ENCODE results near the gene PRSS50.

GRCh38 chr3:46670891-46671427 is 46.7 kb downstream of the PRSS50 start:
- TF ChIP-seq CTCF (IDR thresholded peaks at IDR 0.05; ENCODE audit: borderline replicate concordance, extremely low read depth, low read length, poor library complexity, severe bottlenecking) (no peak), EZH2 (IDR thresholded peaks at IDR 0.05; ENCODE audit: borderline replicate concordance, low read depth, low read length, severe bottlenecking) (no peak)
